Stimulated activated naive CD8-positive, alpha-beta T cell treated with anti-CD3 and anti-CD28 coated beads, Interleukin-15, Interleukin-2, amounts not matched to agents 100 ng/mL and 50 ng/mL, for 24 hours (primary cell): ENCODE measurements around the gene ADAMTS17.

Experiments used
- H3K27ac Mint-ChIP-seq: one replicate; pipeline ENCODE4 v1.8.0; 2021; ENCODE audit warnings: mild to moderate bottlenecking, mixed read lengths
- H3K27me3 Mint-ChIP-seq: one replicate; pipeline ENCODE4 v1.8.0; 2021; ENCODE audit warnings: mixed read lengths
- H3K36me3 Mint-ChIP-seq: one replicate; pipeline ENCODE4 v1.8.0; 2021; ENCODE audit warnings: low read depth, mixed read lengths
- H3K4me1 Mint-ChIP-seq: one replicate; pipeline ENCODE4 v1.8.0; 2021; ENCODE audit warnings: low read depth, mixed read lengths
- H3K4me3 Mint-ChIP-seq: one replicate; pipeline ENCODE4 v1.8.0; 2021; ENCODE audit warnings: mild to moderate bottlenecking, mixed read lengths
- H3K9me3 Mint-ChIP-seq: one replicate; pipeline ENCODE4 v1.8.0; 2021; ENCODE audit warnings: mixed read lengths

Gene ADAMTS17

DNA sequence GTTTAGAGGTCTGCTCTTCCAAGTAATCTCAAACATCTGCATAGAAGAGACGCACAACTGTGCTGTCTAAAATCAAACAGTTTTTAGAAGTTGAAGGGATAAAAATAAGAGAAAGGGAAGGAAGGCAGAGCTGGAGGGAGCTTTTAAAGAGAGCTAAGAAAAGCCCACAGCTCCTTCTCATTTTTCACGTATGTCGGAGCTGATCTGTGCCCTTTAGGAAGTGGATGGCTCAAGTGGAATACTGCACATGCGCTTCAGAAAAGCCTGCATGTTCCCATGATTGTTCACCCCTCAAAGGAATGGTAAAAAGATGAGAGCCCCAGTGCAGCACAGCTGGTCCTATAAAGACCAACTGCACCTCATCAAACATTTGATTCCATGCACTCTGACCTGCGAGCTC is 207.2 kb downstream of the ADAMTS17 start:
- Mint-ChIP-seq H3K36me3 (peaks cover 5% of the 10 kb centered on the region), H3K27ac (no peak overlapping the region), H3K9me3 (no peaks in the 10 kb centered on the region), H3K4me1 (no peaks in the 10 kb centered on the region), H3K4me3 (no peak overlapping the region), H3K27me3 (no peaks in the 10 kb centered on the region)

DNA sequence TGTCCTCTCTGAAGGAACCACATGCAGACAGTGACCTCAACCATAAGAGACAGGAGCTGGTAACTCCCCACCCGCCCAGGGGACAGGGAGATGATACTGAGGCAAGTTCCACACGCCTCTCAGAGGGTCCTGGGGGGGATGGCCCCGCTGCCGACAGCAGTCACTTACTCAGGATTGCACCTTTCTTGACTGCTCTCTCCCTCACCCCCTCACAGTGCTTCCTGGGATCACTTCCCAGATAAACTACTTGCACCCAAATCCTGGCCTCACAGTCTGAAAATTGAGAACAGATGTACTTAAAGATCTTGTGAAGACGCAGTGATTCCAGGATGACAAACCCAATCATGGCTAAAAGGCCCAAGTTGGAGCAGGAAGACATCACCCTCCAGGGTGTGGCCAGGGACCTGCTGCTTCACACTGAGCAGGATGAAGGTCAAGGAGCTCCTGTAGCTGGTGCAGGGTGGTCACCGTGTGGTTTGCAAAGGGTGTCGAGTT is 207.6 kb downstream of the ADAMTS17 start:
- Mint-ChIP-seq H3K27ac (no peak overlapping the region), H3K36me3 (peaks cover 5% of the 10 kb centered on the region), H3K4me1 (no peaks in the 10 kb centered on the region), H3K4me3 (no peak overlapping the region), H3K9me3 (no peaks in the 10 kb centered on the region), H3K27me3 (no peaks in the 10 kb centered on the region)

DNA sequence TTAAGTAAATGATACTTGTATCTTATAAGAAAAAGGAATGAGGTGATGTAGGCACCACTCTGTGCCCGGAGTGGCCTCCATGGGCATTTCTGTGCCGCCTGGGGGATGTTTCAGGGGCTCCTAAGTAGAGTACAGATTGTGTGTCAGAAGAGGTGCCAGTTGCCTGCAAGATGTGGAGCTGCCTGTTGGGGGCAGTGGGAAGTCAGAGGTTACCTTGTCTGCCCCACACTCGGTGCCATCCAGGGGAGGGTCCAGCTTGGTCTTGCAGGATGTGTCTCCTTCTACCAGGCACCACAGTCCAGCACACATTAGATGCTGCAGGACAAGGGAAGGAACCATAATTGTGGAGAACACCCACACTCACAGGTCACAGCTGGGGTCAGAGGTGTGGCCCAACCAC is 208.8 kb downstream of the ADAMTS17 start:
- Mint-ChIP-seq H3K36me3 (peaks cover 5% of the 10 kb centered on the region), H3K4me3 (no peak overlapping the region), H3K27me3 (no peaks in the 10 kb centered on the region), H3K4me1 (no peaks in the 10 kb centered on the region), H3K9me3 (no peaks in the 10 kb centered on the region), H3K27ac (no peak overlapping the region)

DNA sequence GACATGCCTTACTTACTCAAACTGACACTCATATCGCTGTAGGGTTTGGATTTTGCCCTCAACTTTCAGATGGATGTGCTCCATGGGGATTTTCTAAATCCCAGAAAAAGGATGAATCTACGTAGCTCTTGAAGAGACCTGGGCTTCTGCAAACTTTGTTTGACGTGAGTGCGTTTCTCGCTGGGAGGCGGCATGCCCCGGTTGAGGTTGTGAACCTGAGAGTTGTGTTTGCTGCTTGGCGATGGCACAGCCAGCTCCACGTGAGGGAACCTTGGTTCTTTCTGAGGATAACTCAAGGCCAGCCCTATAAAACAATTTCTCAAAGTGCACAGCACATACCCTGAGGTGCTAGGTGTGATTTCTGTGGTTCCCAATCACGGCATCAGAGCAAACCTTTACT is 209.5 kb downstream of the ADAMTS17 start:
- H3K27me3 Mint-ChIP-seq, result no peaks in the 10 kb centered on the region
- H3K9me3 Mint-ChIP-seq, result no peaks in the 10 kb centered on the region
- no peak overlapping the region for H3K27ac Mint-ChIP-seq
- H3K4me3 Mint-ChIP-seq, result no peak overlapping the region
- no peaks in the 10 kb centered on the region for H3K4me1 Mint-ChIP-seq
- H3K36me3 Mint-ChIP-seq, result peaks cover 5% of the 10 kb centered on the region

DNA sequence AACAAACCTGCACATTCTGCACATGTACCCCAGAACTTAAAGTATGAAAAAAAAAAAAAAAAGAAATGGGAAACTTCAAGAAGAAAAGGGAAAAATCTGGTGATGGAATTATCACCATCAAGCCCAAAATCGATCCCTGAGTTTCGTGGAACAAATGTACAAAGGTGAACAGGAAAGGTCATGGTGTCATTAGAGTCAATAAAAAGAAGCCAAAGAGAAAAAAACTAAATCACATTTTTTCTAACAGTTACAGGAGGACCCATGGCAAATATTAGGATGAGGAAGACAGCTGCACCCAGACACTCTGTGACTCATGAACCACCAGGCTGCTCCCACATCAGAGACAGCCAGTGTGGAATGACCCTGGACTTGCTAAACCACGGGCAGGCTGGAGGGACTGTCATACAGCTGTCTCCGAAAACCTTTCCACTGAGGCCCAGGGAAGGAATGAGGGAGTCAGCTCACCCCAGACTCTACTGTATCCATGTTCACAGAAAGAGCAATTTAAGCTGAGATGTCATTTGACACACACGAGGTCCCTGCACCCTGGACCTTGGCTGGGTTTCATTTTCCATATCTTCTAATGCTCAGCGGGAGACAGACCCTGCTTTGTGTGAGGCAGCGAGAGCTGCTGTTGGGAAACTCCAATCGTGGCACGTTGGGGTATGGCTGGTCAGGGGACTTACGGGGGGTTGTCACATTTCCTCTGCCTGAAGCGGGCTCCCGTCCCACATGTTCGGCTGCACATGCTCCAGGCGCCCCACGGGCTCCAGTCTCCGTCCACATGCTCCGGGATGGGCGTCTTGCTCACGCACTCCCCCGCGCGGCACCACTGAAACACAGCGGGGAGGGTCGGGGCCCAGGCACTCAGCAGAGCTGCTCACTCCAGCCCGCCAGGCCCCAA is 210.2 kb downstream of the ADAMTS17 start:
- H3K9me3 Mint-ChIP-seq, result no peaks in the 10 kb centered on the region
- no peak overlapping the region for H3K4me3 Mint-ChIP-seq
- peak overlapping the region; percentile 40 for H3K27ac Mint-ChIP-seq
- H3K4me1 Mint-ChIP-seq, result no peaks in the 10 kb centered on the region
- H3K27me3 Mint-ChIP-seq, result no peaks in the 10 kb centered on the region
- peaks cover 5% of the 10 kb centered on the region for H3K36me3 Mint-ChIP-seq

DNA sequence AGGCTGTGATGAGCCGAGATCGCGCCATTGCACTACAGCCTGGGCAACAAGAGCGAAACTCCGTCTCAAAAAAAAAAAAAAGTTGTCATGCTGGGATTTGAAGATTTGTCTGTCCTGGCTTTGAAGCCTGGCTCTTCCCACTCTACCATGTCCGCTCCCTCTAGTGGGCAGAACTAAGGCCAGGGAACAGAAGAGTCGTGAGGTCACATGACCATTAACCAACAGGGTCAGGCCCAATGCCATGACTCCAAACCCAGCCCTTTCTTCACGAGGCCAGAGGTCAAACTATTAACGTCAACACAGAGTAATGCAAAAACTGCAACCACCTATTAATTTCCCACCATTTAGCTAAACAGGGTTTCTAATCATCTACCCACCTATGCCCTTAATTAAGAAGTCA is 212.1 kb downstream of the ADAMTS17 start:
- Mint-ChIP-seq H3K4me3 (no peak overlapping the region), H3K9me3 (no peaks in the 10 kb centered on the region), H3K4me1 (no peaks in the 10 kb centered on the region), H3K27me3 (no peaks in the 10 kb centered on the region), H3K36me3 (peaks cover 5% of the 10 kb centered on the region), H3K27ac (no peak overlapping the region)

DNA sequence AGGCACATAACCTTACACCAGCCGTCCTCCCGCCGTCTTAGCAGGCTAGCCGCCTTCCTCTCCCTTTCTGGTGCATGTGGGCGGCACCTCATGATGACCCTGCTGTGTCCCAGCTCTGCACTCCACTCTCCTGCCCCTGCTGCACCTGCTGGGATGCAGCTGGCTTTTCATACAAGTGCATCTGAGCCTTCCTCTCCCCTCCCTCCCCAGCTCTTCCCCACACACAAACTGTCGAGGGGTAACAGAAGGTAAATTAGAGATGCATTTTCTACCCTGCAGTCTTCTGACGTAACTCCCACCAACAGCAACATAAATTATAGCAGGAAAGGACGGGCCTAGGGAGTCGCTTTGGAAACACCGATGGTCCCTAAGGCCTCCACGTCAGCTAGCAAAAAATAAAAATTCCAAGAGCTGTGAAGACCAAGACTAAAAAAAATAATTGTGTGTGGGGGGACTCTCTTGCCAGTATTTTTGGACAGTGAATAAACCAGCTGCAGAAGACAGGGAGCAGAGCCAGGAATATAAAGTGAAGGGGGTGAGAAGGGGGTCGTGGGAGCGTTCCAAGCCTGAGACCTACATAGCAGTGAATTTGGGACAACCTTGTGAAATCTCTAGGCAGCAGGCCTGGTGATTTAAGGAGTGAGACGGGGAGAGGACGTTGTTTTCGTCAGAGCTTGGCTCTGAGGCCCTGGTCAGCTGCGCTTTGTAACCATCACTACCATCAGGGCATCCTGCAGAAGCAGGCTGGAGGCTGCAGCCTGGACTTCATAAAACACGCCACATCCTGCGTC is 216.2 kb downstream of the ADAMTS17 start:
- no peak overlapping the region for H3K4me3 Mint-ChIP-seq
- H3K9me3 Mint-ChIP-seq, result peaks cover 13% of the 10 kb centered on the region
- H3K27ac Mint-ChIP-seq, result no peak overlapping the region
- no peaks in the 10 kb centered on the region for H3K27me3 Mint-ChIP-seq
- H3K4me1 Mint-ChIP-seq, result no peaks in the 10 kb centered on the region
- peaks cover 15% of the 10 kb centered on the region for H3K36me3 Mint-ChIP-seq

DNA sequence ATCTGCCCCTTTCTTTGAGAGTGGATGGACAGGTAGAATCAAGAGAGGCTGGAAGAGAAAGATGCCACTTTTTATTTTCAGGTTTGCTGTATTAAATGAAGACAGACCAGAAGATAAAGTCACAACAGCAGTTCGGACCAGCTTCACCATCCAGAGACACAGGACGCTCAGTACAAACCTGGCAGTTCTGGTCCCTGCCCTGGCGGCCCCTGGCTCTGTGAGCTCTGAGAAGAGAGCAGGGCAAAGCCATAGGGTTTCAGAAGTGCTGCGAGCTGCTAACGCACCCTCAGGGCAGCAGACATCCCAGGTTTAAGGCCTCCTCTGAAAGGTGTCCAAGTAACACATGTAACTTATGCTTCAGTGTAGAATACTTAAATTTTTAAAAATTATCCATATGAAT is 216.8 kb downstream of the ADAMTS17 start:
- H3K27me3 Mint-ChIP-seq, result no peaks in the 10 kb centered on the region
- no peak overlapping the region for H3K4me3 Mint-ChIP-seq
- H3K9me3 Mint-ChIP-seq, result peaks cover 13% of the 10 kb centered on the region
- H3K4me1 Mint-ChIP-seq, result no peaks in the 10 kb centered on the region
- H3K27ac Mint-ChIP-seq, result no peak overlapping the region
- peaks cover 18% of the 10 kb centered on the region for H3K36me3 Mint-ChIP-seq

DNA sequence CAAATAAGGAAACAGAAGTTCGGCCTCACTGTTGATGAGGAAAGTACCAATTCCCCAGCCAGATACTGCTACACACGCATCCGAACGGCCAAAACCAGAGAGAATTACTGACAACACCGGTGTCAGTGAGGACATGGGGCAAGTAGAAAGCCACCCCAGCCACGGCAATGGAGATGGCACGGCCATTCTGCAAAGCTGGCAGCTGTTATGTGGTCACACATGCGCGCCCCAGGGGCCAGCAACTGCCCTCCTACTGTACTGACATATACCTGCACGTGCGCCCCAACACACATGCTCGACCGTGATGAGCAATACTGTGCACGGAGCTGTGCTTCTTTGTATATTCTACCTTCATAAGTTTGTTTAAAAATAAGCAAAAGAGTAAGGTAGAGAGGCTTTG is 217.4 kb downstream of the ADAMTS17 start:
- H3K4me3 Mint-ChIP-seq, result no peak overlapping the region
- no peaks in the 10 kb centered on the region for H3K4me1 Mint-ChIP-seq
- H3K36me3 Mint-ChIP-seq, result peaks cover 21% of the 10 kb centered on the region
- peaks cover 16% of the 10 kb centered on the region for H3K9me3 Mint-ChIP-seq
- H3K27me3 Mint-ChIP-seq, result no peaks in the 10 kb centered on the region
- H3K27ac Mint-ChIP-seq, result no peak overlapping the region

DNA sequence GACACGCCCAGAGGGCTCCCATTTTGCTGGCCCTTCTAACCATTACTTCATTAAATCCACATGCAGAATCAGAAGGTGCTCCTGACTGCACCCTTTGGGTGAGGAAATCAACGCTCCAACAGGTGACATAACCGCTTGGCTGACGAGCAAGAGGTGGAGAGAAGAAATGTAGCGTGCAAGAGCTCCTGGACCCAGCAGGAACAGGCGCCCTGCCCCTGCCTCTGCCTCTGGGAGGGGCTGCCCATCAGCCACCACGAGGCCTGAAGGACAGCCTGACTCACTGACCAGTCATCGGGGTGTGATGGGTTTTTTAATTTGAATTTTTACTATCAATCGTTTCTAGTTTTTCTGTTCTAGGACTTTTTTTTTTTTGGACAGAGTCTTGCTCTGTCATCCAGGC is 218.2 kb downstream of the ADAMTS17 start:
- Mint-ChIP-seq H3K36me3 (peaks cover 21% of the 10 kb centered on the region), H3K4me1 (no peaks in the 10 kb centered on the region), H3K9me3 (peaks cover 16% of the 10 kb centered on the region), H3K27ac (no peak overlapping the region), H3K4me3 (no peak overlapping the region), H3K27me3 (no peaks in the 10 kb centered on the region)

DNA sequence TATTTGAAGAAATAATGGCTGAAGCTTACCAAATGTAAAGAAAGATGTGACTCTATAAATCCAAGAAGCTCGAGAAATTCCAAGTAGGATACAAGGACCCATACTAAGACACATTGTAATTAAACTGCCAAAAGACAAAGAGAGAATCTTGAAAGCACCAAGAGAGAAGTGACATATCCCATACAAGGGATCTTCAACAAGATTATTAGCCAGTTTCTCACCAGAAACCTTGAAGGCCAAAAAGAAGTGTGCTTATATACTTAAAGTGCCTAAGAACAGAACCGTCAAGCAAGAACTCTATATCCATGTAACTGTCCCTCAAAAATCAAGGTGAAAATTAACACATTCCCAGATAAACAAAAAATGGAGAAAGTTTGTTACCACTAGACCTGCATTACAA is 220.5 kb downstream of the ADAMTS17 start:
- Mint-ChIP-seq H3K9me3 (peaks cover 16% of the 10 kb centered on the region), H3K4me3 (no peak overlapping the region), H3K27me3 (no peaks in the 10 kb centered on the region), H3K4me1 (no peaks in the 10 kb centered on the region), H3K27ac (no peak overlapping the region), H3K36me3 (peaks cover 21% of the 10 kb centered on the region)

DNA sequence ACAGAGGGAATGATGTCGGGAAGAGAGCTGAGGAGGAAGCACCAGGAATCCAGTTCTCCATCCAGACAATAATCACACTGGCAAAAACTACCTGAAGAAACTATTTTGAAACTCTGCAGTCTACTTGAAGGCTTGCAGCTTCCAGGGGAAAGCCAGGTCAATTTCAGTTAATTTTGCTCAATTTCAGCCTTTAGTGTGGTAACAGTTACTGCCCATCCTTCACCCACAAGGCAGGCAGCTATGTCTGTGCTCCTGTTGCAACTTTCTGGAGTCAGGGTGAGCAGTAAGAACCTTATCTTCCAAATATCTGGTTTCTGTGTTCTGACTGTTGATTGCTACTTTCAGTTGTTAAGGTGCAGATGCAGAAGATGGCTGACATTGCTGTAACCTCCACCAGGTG is 221.7 kb downstream of the ADAMTS17 start:
- H3K27ac Mint-ChIP-seq, result no peak overlapping the region
- no peaks in the 10 kb centered on the region for H3K4me1 Mint-ChIP-seq
- peaks cover 16% of the 10 kb centered on the region for H3K9me3 Mint-ChIP-seq
- peaks cover 21% of the 10 kb centered on the region for H3K36me3 Mint-ChIP-seq
- no peaks in the 10 kb centered on the region for H3K27me3 Mint-ChIP-seq
- H3K4me3 Mint-ChIP-seq, result no peak overlapping the region

DNA sequence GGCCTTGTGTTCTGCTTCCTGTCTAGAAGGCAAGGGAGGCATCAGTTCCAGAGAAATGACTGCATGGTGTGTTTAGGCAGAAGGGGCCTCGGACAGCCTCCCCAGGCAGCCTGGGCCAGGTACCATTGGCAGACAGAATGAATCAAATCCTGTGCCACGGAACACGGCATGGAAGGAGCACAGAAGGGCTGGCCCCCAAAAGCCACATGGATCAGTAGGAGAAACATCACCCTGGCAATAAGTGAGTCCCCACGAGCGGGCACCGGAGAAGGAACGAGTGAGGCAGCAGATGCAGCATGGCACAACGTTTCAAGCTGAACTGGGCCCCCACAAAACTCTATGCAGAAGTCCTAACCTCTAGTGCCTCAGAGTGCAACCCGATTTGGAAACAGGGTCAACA is 223.2 kb downstream of the ADAMTS17 start:
- Mint-ChIP-seq H3K4me1 (peaks cover 8% of the 10 kb centered on the region), H3K27ac (peak overlapping the region; percentile 40), H3K36me3 (peaks cover 21% of the 10 kb centered on the region), H3K27me3 (no peaks in the 10 kb centered on the region), H3K4me3 (no peak overlapping the region), H3K9me3 (peaks cover 16% of the 10 kb centered on the region)

DNA sequence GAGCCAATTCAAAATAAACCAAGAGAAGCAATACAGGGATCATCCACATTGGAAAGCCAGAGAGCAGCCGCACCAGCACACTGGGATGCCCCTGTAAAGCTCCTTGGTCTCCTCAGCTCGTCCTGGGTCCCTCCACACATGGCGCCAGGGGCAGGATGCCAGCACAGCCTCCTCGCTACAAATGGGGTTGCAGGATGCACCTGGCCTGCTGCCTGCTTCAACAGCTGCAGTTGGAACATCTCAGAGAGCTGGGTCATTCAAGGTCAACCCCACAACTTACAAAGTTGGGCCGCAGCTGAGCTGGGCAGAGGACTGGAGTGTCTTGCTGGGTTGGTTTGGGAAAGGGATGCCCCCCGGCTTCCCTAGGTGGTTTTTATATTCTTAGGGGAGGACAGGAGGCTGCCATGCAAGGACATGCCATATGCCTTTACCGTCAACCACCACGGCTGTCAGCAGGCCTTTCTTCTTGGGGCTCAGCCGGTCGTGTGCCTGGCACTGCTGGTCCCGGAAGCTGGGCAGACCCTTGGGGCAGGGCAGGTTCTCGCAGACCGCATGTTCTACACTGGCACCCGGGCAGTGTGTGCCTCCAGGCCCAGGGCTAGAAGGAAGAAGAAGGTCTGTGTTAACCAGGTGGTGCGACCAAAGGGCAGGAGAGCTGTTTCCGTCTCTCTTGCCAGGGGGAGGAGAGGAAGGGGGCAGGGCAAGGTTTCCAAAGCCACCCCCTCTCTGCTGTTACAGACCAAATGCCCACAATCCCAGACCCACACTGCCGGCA is 225.2 kb downstream of the ADAMTS17 start:
- Mint-ChIP-seq H3K4me3 (no peak overlapping the region), H3K36me3 (peaks cover 13% of the 10 kb centered on the region), H3K4me1 (peaks cover 17% of the 10 kb centered on the region), H3K27me3 (no peaks in the 10 kb centered on the region), H3K27ac (no peak overlapping the region), H3K9me3 (peaks cover 12% of the 10 kb centered on the region)

DNA sequence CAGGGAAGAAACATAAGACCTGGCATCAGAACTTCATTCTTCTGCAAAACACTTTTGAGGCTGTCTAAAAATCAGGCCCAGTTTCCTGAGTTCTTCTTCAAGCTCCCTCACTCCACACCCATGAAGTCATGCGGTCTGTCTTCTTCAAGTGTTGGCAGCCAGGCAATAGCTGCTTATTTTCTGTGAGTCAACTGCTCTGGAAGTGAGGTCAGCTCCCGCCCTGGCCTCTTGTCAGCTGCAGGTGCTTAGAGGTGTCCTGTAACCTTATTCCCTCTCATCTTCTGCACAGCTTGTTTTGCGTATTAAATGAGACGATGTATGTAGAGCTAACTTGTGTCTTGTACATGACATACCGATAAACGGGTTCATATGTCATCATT is 226.1 kb downstream of the ADAMTS17 start:
- H3K36me3 Mint-ChIP-seq, result peaks cover 8% of the 10 kb centered on the region

More for the DNA sequence above, 226.1 kb downstream of the ADAMTS17 start:
- no peak overlapping the region for H3K27ac Mint-ChIP-seq
- H3K9me3 Mint-ChIP-seq, result peaks cover 4% of the 10 kb centered on the region
- no peak overlapping the region for H3K4me3 Mint-ChIP-seq
- no peaks in the 10 kb centered on the region for H3K27me3 Mint-ChIP-seq
- peaks cover 26% of the 10 kb centered on the region for H3K4me1 Mint-ChIP-seq
